ENCODE measurements around the gene FSIP1. TPM values are rescaled to one million over a fixed set of nuclear protein-coding genes. Genes with fewer than 3 reads are reported as not detected.

The FSIP1 gene
- polyA plus RNA-seq, 3 donors = 0.10 to 0.48 (median 0.21) TPM

DNA sequence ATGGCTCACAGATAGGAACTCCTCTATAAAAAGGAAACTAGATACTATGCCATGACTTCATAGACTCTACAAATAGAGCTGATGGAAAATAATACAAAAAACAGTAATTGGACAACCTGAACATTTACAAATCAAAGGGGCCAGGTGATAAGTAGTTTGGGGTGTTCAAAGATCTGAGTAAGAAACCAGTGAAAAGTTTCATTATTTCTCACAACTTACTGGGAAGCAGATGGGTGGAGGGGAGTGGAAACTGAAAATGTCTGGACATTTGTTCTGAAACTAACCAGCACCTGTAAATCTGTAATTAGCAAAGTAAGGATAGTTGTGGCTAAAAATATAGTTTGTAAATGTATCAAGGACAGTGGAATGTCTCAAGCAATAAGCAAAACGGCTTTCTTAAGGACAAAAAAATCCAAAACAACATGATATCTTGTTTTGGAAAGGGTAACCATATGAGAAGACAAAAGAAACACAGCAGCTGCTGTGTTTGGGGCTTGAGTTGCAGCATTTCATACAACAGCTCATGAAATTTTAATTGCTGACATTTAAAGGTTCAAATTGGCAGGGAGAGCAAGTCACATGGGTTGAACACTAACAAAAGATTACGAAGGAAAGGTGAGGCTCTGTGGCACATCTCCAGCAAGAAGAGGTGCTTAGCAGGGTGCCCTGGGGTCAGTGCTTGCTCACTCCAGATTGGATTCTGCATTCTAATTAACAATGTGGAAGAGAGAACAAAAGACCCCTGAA lies 228.5 kb downstream of the FSIP1 start:
- H3K36me3 Mint-ChIP-seq = no peaks in the 10 kb centered on the region
- Histone ChIP-seq H3K27me3 (ENCODE audit: control insufficient read depth in 2 of 2, insufficient read depth in 2 of 2, low read length in 2 of 2) (peaks cover 4 to 7% of the 10 kb centered on the region in 2 donors), H2AFZ (ENCODE audit: insufficient read depth, low read depth, low read length, poor library complexity, severe bottlenecking) (no peak overlapping the region), H3K9ac (ENCODE audit: insufficient read depth, low read length, poor library complexity, severe bottlenecking) (no peak overlapping the region), H3K4me2 (replicated peaks; ENCODE audit: extremely low read depth, low read length, poor library complexity, severe bottlenecking) (no peak overlapping the region), H3K36me3 (replicated peaks in 1 of 2; ENCODE audit: control insufficient read depth in 1 of 2, insufficient read depth in 2 of 2, low read length in 2 of 2) (no peaks in the 10 kb centered on the region), H4K20me1 (ENCODE audit: insufficient read depth, low read length) (no peaks in the 10 kb centered on the region), H3K4me3 (replicated peaks in 1 of 3; ENCODE audit: low read depth in 2 of 3, low read length in 3 of 3) (no peak overlapping the region), H3K27ac (ENCODE audit: low read depth in 1 of 2, low read length in 2 of 2) (no peak overlapping the region), H3K79me2 (ENCODE audit: insufficient read depth, low read length) (no peaks in the 10 kb centered on the region), H3K4me1 (ENCODE audit: control insufficient read depth in 1 of 2, insufficient read depth in 2 of 2, low read length in 2 of 2) (peaks cover 8 to 11% of the 10 kb centered on the region in 2 donors), H3K9me3 (replicated peaks in 1 of 2; ENCODE audit: control insufficient read depth in 1 of 2, insufficient read depth in 1 of 2, low read length in 2 of 2) (no peaks in the 10 kb centered on the region)
- peaks cover 0 to 8% (median 2%) of the 10 kb centered on the region in 7 donors for H3K9me3 Mint-ChIP-seq
- DNase-seq = no peak
- peaks cover 16% of the 10 kb centered on the region for H3K4me1 Mint-ChIP-seq
- TF ChIP-seq, protein P1, sequence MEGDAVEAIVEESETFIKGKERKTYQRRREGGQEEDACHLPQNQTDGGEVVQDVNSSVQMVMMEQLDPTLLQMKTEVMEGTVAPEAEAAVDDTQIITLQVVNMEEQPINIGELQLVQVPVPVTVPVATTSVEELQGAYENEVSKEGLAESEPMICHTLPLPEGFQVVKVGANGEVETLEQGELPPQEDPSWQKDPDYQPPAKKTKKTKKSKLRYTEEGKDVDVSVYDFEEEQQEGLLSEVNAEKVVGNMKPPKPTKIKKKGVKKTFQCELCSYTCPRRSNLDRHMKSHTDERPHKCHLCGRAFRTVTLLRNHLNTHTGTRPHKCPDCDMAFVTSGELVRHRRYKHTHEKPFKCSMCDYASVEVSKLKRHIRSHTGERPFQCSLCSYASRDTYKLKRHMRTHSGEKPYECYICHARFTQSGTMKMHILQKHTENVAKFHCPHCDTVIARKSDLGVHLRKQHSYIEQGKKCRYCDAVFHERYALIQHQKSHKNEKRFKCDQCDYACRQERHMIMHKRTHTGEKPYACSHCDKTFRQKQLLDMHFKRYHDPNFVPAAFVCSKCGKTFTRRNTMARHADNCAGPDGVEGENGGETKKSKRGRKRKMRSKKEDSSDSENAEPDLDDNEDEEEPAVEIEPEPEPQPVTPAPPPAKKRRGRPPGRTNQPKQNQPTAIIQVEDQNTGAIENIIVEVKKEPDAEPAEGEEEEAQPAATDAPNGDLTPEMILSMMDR (IDR thresholded peaks at IDR 0.05) = no peak
- peak overlapping the region in 1 of 2 donors; percentile 10 for H3K4me3 Mint-ChIP-seq
- H3K27me3 Mint-ChIP-seq (ENCODE audit: low read depth in 3 of 3) = peaks cover 10 to 14% (median 11%) of the 10 kb centered on the region in 3 donors
- 100% methylated on average over 1 of the region's 2 CpGs for WGBS (ENCODE audit: insufficient coverage)
- H3K27ac Mint-ChIP-seq = peak overlapping the region in 1 of 7 donors; percentile 71
- intact Hi-C loops (cut with micrococcal nuclease) = no loop called here

DNA sequence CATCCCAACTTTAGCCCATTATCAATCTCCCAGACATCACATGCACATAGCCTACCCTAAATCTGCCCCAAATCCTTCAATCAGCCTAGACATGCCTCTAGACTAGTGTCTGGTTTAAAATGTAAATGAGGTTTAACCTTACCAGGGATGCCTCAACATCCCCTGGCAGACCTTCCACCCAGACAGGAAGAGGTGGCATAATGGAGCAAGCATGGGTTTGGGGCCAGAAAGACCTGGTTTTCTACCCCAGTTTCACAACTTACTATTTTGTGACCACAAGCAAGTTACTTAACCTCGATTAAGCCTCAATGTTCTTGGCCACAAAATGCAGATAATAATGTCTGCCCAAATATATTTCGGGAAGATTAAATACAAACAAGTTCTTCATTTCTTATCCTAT lies 230.1 kb downstream of the FSIP1 start:
- intact Hi-C loops (cut with micrococcal nuclease) = no loop called here
- peaks cover 0 to 8% (median 2%) of the 10 kb centered on the region in 7 donors for H3K9me3 Mint-ChIP-seq
- Histone ChIP-seq H3K4me2 (replicated peaks; ENCODE audit: extremely low read depth, low read length, poor library complexity, severe bottlenecking) (no peak overlapping the region), H3K4me3 (replicated peaks in 1 of 3; ENCODE audit: low read depth in 2 of 3, low read length in 3 of 3) (no peak overlapping the region), H3K4me1 (ENCODE audit: control insufficient read depth in 1 of 2, insufficient read depth in 2 of 2, low read length in 2 of 2) (peaks cover 8 to 11% of the 10 kb centered on the region in 2 donors), H4K20me1 (ENCODE audit: insufficient read depth, low read length) (no peaks in the 10 kb centered on the region), H3K27me3 (ENCODE audit: control insufficient read depth in 2 of 2, insufficient read depth in 2 of 2, low read length in 2 of 2) (peaks cover 4 to 7% of the 10 kb centered on the region in 2 donors), H3K36me3 (replicated peaks in 1 of 2; ENCODE audit: control insufficient read depth in 1 of 2, insufficient read depth in 2 of 2, low read length in 2 of 2) (no peaks in the 10 kb centered on the region), H3K27ac (ENCODE audit: low read depth in 1 of 2, low read length in 2 of 2) (no peak overlapping the region), H3K9me3 (replicated peaks in 1 of 2; ENCODE audit: control insufficient read depth in 1 of 2, insufficient read depth in 1 of 2, low read length in 2 of 2) (no peaks in the 10 kb centered on the region), H3K9ac (ENCODE audit: insufficient read depth, low read length, poor library complexity, severe bottlenecking) (no peak overlapping the region), H3K79me2 (ENCODE audit: insufficient read depth, low read length) (no peaks in the 10 kb centered on the region), H2AFZ (ENCODE audit: insufficient read depth, low read depth, low read length, poor library complexity, severe bottlenecking) (no peak overlapping the region)
- H3K27ac Mint-ChIP-seq = peak overlapping the region in 1 of 7 donors; percentile 27
- no peak for DNase-seq
- no peak overlapping the region for H3K4me3 Mint-ChIP-seq
- no peaks in the 10 kb centered on the region for H3K36me3 Mint-ChIP-seq
- peaks cover 16% of the 10 kb centered on the region for H3K4me1 Mint-ChIP-seq
- TF ChIP-seq, protein P1 (IDR thresholded peaks at IDR 0.05) = no peak
- H3K27me3 Mint-ChIP-seq (ENCODE audit: low read depth in 3 of 3) = peaks cover 10 to 14% (median 10%) of the 10 kb centered on the region in 3 donors
- no CpG with 5 or more reads among the region's 2 CpGs for WGBS (ENCODE audit: insufficient coverage)

All from CD14-positive monocyte (primary cell).